GM23338 (cell line): ENCODE measurements around the gene MAP2K5. TPM values are rescaled to one million over a fixed set of nuclear protein-coding genes. Genes with fewer than 3 reads are reported as not detected.
A peak's percentile ranks its signal among the peaks of the same experiment; 100 is the strongest.

Experiments used
- ATAC-seq: fragments of 200-7000 bp; cut with Tn5 transposase; 3 replicates; pipeline ENCODE4 v1.9.1; 2020
- DNase-seq: peaks from one replicate; pipeline ENCODE4 v3.0.0-alpha.2; 2015; ENCODE audit warnings: low spot score
- H2AFZ ChIP-seq: fragments of 200-600 bp; sonication (generic); 2 replicates; pipeline ENCODE4 v1.8.0; 2016; ENCODE audit warnings: antibody characterized with exemption, mild to moderate bottlenecking, moderate library complexity
- H3F3A ChIP-seq: fragments of 200-600 bp; sonication (generic); replicated peaks from 2 replicates; pipeline ENCODE4 v1.8.0; 2017; ENCODE audit warnings: antibody characterized with exemption, mixed run types, low read depth
- H3K27ac ChIP-seq: fragments of 200-600 bp; sonication (generic); 2 replicates; pipeline ENCODE4 v1.6.1; 2016; ENCODE audit warnings: low read depth
- H3K27me3 ChIP-seq: fragments of 200-600 bp; sonication (generic); 2 replicates; pipeline ENCODE4 v1.8.0; 2016; ENCODE audit warnings: mild to moderate bottlenecking, mixed run types, moderate library complexity; ENCODE audit not compliant: insufficient read depth
- H3K36me3 ChIP-seq: fragments of 200-600 bp; sonication (generic); 2 replicates; pipeline ENCODE4 v1.8.0; 2016; ENCODE audit warnings: mild to moderate bottlenecking; ENCODE audit not compliant: insufficient read depth
- H3K4me1 ChIP-seq: fragments of 200-600 bp; sonication (generic); 2 replicates; pipeline ENCODE4 v1.8.0; 2016; ENCODE audit warnings: mild to moderate bottlenecking, moderate library complexity; ENCODE audit not compliant: insufficient read depth
- H3K4me2 ChIP-seq: fragments of 200-600 bp; sonication (generic); 2 replicates; pipeline ENCODE4 v1.7.1; 2017; ENCODE audit warnings: mixed run types
- H3K4me3 ChIP-seq: fragments of 200-600 bp; sonication (generic); 2 replicates; pipeline ENCODE4 v1.6.1; 2016; ENCODE audit warnings: mixed run types
- H3K79me2 ChIP-seq: fragments of 200-600 bp; sonication (generic); replicated peaks from 2 replicates; pipeline ENCODE4 v1.8.0; 2017; ENCODE audit warnings: mild to moderate bottlenecking; ENCODE audit not compliant: insufficient read depth
- H3K9me2 ChIP-seq: fragments of 200-600 bp; sonication (generic); 2 replicates; pipeline ENCODE4 v1.8.0; 2017; ENCODE audit not compliant: insufficient read depth
- H4K20me1 ChIP-seq: fragments of 200-600 bp; sonication (generic); replicated peaks from 2 replicates; pipeline ENCODE4 v1.8.0; 2017; ENCODE audit warnings: mild to moderate bottlenecking; ENCODE audit not compliant: insufficient read depth
- H3K27ac Mint-ChIP-seq: 2 replicates; pipeline ENCODE4 v1.8.0; 2020; ENCODE audit warnings: inconsistent platforms, mild to moderate bottlenecking, moderate library complexity, mixed read lengths
- H3K27me3 Mint-ChIP-seq: 3 replicates; pipeline ENCODE4 v1.8.0; 2022; ENCODE audit warnings: low read depth, mild to moderate bottlenecking, moderate library complexity, mixed read lengths, inconsistent platforms; ENCODE audit not compliant: insufficient read depth, poor library complexity
- H3K36me3 Mint-ChIP-seq: 3 replicates; pipeline ENCODE4 v1.8.0; 2021; ENCODE audit warnings: low read depth, mild to moderate bottlenecking, inconsistent platforms, moderate library complexity, mixed read lengths
- H3K4me1 Mint-ChIP-seq: 3 replicates; pipeline ENCODE4 v1.8.0; 2020; ENCODE audit warnings: mild to moderate bottlenecking, inconsistent platforms, mixed read lengths
- H3K4me3 Mint-ChIP-seq: 3 replicates; pipeline ENCODE4 v1.8.0; 2021; ENCODE audit warnings: moderate library complexity, mild to moderate bottlenecking, inconsistent platforms, mixed read lengths
- H3K9me3 Mint-ChIP-seq: 3 replicates; pipeline ENCODE4 v1.8.0; 2020; ENCODE audit warnings: moderate library complexity, mild to moderate bottlenecking, inconsistent platforms, mixed read lengths
- CREB1 ChIP-seq: fragments of 250-450 bp; sonication (Bioruptor Pico); IDR thresholded peaks from 2 replicates; pipeline ENCODE4 v1.5.0; 2020; ENCODE audit warnings: low read depth, mild to moderate bottlenecking, moderate library complexity
- CTCF ChIP-seq, 2 experiments: fragments of 200-600 bp in 1 of 2; sonication (generic) in 1 of 2; conservative IDR thresholded peaks; 2 replicates each; pipeline versions ENCODE4 v1.5.1 to v1.6.1; 2016 to 2017; ENCODE audit warnings: antibody characterized with exemption in 2 of 2, low read depth in 2 of 2, mild to moderate bottlenecking in 2 of 2, moderate library complexity in 1 of 2
- ETS1 ChIP-seq: IDR thresholded peaks from 2 replicates; pipeline ENCODE4 v1.6.1; 2016; ENCODE audit warnings: antibody characterized with exemption
- EZH2 ChIP-seq: fragments of 200-600 bp; sonication (generic); IDR thresholded peaks from one replicate; pipeline ENCODE4 v1.8.0; 2017; ENCODE audit warnings: antibody characterized with exemption, mild to moderate bottlenecking, low read depth; ENCODE audit not compliant: unreplicated experiment
- EZH2phosphoT487 ChIP-seq: fragments of 200-600 bp; sonication (generic); IDR thresholded peaks from one replicate; pipeline ENCODE4 v1.8.1; 2018; ENCODE audit warnings: antibody characterized with exemption; ENCODE audit not compliant: unreplicated experiment
- JUNB ChIP-seq: IDR thresholded peaks from one replicate; pipeline ENCODE4 v1.6.1; 2016; ENCODE audit warnings: antibody characterized with exemption; ENCODE audit not compliant: unreplicated experiment
- NANOG ChIP-seq: IDR thresholded peaks from 2 replicates; pipeline ENCODE4 v1.6.1; 2016; ENCODE audit warnings: antibody characterized with exemption, borderline replicate concordance
- POLR2AphosphoS5 ChIP-seq: IDR thresholded peaks from 2 replicates; pipeline ENCODE4 v1.6.1; 2016; ENCODE audit warnings: antibody characterized with exemption, low read depth
- REST ChIP-seq: IDR thresholded peaks from one replicate; pipeline ENCODE4 v1.6.1; 2018; ENCODE audit warnings: antibody characterized with exemption; ENCODE audit not compliant: unreplicated experiment
- STAT1 ChIP-seq: IDR thresholded peaks from one replicate; pipeline ENCODE4 v1.6.1; 2016; ENCODE audit warnings: antibody characterized with exemption; ENCODE audit not compliant: unreplicated experiment
- ZNF114 ChIP-seq: fragments of 250-450 bp; sonication (Bioruptor Pico); IDR thresholded peaks from 2 replicates; pipeline ENCODE4 v1.5.0; 2020; ENCODE audit warnings: mild to moderate bottlenecking, moderate library complexity
- ZNF331 ChIP-seq: fragments of 250-450 bp; sonication (Bioruptor Pico); IDR thresholded peaks from 2 replicates; pipeline ENCODE4 v1.5.0; 2020; ENCODE audit warnings: low read depth, mild to moderate bottlenecking, moderate library complexity
- polyA plus RNA-seq: library from polyadenylated mRNA; unstranded; fragments of >200 nt; fragmentation: Nextera tagmentation; extraction: Ambion mirVana; gene quantifications from 2 replicates; pipeline ENCODE4 v1.2.1, GENCODE V29; 2016
- total RNA-seq: library from RNA; depleted of rRNA; stranded (reverse); fragments of >200 nt; shearing (Covaris generic); gene quantifications from 2 replicates; pipeline ENCODE4 v1.2.3, GENCODE V29; 2014
- TF ChIP-seq, protein P1 (sequence below): fragments of 250-450 bp; sonication (Bioruptor Pico); IDR thresholded peaks from 2 replicates; pipeline ENCODE4 v1.5.0; 2020; ENCODE audit warnings: mild to moderate bottlenecking, moderate library complexity

MAP2K5 gene
- total and polyA plus RNA-seq, 2 experiments from 2014 or later: 6.5 to 13.6 TPM

DNA sequence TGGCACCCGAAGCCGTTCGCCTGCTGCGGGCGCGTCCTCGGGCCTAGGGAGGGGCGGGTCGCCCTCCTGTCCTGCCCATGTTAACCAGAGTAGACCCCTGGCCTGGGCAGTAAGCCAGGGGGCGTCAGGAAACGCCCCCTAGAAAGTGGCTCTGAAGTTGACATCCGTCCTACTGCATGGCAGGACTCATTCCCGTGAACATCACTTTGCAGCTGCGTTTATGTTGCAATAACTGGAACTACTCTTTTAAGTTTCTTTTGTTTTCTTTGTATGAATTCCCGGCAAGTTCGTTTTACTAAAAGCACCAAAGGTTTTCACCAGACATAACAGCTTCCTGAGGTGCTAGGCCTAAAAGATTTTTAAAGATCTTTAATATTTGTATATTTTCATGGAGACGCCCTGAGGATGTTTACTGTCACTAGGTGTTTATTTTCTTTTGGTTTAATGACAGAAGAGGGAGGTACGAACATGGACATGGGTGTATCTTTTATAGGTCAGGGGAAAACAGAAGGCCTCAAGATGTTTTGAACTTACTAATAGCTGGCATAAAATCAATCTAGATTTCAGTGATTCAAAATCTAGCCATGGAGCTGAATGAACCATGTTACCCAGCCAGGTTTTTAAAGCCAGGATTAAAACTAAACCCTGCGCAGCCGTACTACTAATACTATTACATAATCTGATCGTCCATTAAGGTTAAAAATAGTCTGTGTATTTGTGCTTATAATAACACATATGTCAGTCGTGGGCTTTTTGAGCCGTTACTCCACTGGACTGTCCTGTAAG, 20.5 kb upstream of the MAP2K5 start:
- TF ChIP-seq, protein P1, sequence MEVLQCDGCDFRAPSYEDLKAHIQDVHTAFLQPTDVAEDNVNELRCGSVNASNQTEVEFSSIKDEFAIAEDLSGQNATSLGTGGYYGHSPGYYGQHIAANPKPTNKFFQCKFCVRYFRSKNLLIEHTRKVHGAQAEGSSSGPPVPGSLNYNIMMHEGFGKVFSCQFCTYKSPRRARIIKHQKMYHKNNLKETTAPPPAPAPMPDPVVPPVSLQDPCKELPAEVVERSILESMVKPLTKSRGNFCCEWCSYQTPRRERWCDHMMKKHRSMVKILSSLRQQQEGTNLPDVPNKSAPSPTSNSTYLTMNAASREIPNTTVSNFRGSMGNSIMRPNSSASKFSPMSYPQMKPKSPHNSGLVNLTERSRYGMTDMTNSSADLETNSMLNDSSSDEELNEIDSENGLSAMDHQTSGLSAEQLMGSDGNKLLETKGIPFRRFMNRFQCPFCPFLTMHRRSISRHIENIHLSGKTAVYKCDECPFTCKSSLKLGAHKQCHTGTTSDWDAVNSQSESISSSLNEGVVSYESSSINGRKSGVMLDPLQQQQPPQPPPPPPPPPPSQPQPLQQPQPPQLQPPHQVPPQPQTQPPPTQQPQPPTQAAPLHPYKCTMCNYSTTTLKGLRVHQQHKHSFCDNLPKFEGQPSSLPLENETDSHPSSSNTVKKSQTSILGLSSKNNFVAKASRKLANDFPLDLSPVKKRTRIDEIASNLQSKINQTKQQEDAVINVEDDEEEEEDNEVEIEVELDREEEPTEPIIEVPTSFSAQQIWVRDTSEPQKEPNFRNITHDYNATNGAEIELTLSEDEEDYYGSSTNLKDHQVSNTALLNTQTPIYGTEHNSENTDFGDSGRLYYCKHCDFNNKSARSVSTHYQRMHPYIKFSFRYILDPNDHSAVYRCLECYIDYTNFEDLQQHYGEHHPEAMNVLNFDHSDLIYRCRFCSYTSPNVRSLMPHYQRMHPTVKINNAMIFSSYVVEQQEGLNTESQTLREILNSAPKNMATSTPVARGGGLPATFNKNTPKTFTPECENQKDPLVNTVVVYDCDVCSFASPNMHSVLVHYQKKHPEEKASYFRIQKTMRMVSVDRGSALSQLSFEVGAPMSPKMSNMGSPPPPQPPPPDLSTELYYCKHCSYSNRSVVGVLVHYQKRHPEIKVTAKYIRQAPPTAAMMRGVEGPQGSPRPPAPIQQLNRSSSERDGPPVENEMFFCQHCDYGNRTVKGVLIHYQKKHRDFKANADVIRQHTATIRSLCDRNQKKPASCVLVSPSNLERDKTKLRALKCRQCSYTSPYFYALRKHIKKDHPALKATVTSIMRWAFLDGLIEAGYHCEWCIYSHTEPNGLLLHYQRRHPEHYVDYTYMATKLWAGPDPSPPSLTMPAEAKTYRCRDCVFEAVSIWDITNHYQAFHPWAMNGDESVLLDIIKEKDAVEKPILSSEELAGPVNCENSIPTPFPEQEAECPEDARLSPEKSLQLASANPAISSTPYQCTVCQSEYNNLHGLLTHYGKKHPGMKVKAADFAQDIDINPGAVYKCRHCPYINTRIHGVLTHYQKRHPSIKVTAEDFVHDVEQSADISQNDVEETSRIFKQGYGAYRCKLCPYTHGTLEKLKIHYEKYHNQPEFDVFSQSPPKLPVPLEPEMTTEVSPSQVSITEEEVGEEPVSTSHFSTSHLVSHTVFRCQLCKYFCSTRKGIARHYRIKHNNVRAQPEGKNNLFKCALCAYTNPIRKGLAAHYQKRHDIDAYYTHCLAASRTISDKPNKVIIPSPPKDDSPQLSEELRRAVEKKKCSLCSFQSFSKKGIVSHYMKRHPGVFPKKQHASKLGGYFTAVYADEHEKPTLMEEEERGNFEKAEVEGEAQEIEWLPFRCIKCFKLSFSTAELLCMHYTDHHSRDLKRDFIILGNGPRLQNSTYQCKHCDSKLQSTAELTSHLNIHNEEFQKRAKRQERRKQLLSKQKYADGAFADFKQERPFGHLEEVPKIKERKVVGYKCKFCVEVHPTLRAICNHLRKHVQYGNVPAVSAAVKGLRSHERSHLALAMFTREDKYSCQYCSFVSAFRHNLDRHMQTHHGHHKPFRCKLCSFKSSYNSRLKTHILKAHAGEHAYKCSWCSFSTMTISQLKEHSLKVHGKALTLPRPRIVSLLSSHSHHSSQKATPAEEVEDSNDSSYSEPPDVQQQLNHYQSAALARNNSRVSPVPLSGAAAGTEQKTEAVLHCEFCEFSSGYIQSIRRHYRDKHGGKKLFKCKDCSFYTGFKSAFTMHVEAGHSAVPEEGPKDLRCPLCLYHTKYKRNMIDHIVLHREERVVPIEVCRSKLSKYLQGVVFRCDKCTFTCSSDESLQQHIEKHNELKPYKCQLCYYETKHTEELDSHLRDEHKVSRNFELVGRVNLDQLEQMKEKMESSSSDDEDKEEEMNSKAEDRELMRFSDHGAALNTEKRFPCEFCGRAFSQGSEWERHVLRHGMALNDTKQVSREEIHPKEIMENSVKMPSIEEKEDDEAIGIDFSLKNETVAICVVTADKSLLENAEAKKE: no peak
- no peak for TF ChIP-seq ZNF331 (CRISPR knock-in tag)
- no peak; a peak in 1 of 4 replicates for TF ChIP-seq CTCF (conservative IDR thresholded peaks at IDR 0.05; ENCODE audit: low read depth in 2 of 2)
- no peak for TF ChIP-seq NANOG
- TF ChIP-seq CREB1 (CRISPR knock-in tag): no peak
- no peak for TF ChIP-seq STAT1
- no peak for TF ChIP-seq ZNF114 (CRISPR knock-in tag)
- TF ChIP-seq JUNB: no peak
- no peak for TF ChIP-seq EZH2
- TF ChIP-seq EZH2phosphoT487: no peak
- no peak for TF ChIP-seq ETS1
- TF ChIP-seq REST: no peak
- TF ChIP-seq POLR2AphosphoS5: no peak
- H2AFZ ChIP-seq: peak overlapping the region; percentile 83; the same call in 1 of the 2 replicates
- peaks cover 6% of the 10 kb centered on the region for H4K20me1 ChIP-seq
- H3F3A ChIP-seq: peaks cover 14% of the 10 kb centered on the region; the same call in 1 of the 2 replicates
- Mint-ChIP-seq H3K36me3 (no peaks in the 10 kb centered on the region), H3K27me3 (peaks cover 9% of the 10 kb centered on the region), H3K27ac (no peak overlapping the region), H3K4me3 (peak overlapping the region; percentile 87), H3K4me1 (peaks cover 20% of the 10 kb centered on the region; the same call in 2 of the 3 replicates), H3K9me3 (no peaks in the 10 kb centered on the region)
- peak overlapping the region; percentile 91 for H3K4me2 ChIP-seq
- no peaks in the 10 kb centered on the region for H3K36me3 ChIP-seq
- H3K27me3 ChIP-seq: peaks cover 30% of the 10 kb centered on the region
- no peak for ATAC-seq
- DNase-seq: no peak
- peaks cover 8% of the 10 kb centered on the region for H3K79me2 ChIP-seq
- H3K4me3 ChIP-seq: peak overlapping the region; percentile 76
- no peak overlapping the region for H3K27ac ChIP-seq
- no peaks in the 10 kb centered on the region for H3K9me2 ChIP-seq
- H3K4me1 ChIP-seq: peaks cover 22% of the 10 kb centered on the region
